Neural cell (in vitro differentiated cells): ENCODE measurements around the gene DNAJB8.

Experiments used
- EP300 ChIP-seq: fragments of 450-650 bp; conservative IDR thresholded peaks from 2 replicates; pipeline ENCODE4 v1.6.1; 2014; ENCODE audit warnings: antibody characterized with exemption, mild to moderate bottlenecking, moderate library complexity; ENCODE audit not compliant: poor library complexity, severe bottlenecking
- EZH2 ChIP-seq: fragments of 200-600, 300-800 bp; shearing (Covaris generic), sonication (generic); IDR thresholded peaks from 2 replicates; pipeline ENCODE4 v1.6.1; 2014; ENCODE audit warnings: antibody characterized with exemption, low read length, borderline replicate concordance, mild to moderate bottlenecking; ENCODE audit not compliant: insufficient read depth, poor library complexity, severe bottlenecking
- MXI1 ChIP-seq: fragments of 450-650 bp; conservative IDR thresholded peaks from 2 replicates; pipeline ENCODE4 v1.6.1; 2014; ENCODE audit warnings: antibody characterized with exemption, mild to moderate bottlenecking; ENCODE audit not compliant: poor library complexity, severe bottlenecking
- POLR2AphosphoS5 ChIP-seq: IDR thresholded peaks from 2 replicates; pipeline ENCODE4 v1.6.1; 2012
- TAF1 ChIP-seq: IDR thresholded peaks from 2 replicates; pipeline ENCODE4 v1.6.1; 2012; ENCODE audit warnings: low read depth
- TF ChIP-seq, protein P1 (sequence below): fragments of 450-650 bp; IDR thresholded peaks from 2 replicates; pipeline ENCODE4 v1.5.1; 2014; ENCODE audit warnings: antibody characterized with exemption, mild to moderate bottlenecking, moderate library complexity; ENCODE audit not compliant: poor library complexity, severe bottlenecking

DNA sequence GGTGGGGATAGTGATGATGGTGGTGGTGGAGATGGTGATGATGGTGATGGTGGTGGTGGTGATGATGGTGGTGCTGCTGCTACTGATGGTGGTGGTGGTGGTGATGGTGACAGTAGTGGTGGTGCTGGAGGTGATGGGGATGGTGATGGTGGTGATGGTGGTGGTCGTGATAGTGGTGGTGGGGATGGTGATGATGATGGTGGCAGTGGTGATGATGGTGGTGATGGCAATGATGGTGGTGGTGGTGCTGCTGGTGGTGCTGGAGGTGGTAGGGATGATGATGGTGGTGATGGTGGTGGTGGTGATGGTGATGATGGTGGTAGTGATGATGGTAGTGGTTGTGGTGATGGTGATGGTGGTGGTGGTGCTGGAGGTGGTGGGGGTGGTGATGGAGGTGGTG is 21.3 kb downstream of the DNAJB8 start:
- no peak for TF ChIP-seq MXI1
- TF ChIP-seq EZH2 = no peak
- TF ChIP-seq, protein P1, sequence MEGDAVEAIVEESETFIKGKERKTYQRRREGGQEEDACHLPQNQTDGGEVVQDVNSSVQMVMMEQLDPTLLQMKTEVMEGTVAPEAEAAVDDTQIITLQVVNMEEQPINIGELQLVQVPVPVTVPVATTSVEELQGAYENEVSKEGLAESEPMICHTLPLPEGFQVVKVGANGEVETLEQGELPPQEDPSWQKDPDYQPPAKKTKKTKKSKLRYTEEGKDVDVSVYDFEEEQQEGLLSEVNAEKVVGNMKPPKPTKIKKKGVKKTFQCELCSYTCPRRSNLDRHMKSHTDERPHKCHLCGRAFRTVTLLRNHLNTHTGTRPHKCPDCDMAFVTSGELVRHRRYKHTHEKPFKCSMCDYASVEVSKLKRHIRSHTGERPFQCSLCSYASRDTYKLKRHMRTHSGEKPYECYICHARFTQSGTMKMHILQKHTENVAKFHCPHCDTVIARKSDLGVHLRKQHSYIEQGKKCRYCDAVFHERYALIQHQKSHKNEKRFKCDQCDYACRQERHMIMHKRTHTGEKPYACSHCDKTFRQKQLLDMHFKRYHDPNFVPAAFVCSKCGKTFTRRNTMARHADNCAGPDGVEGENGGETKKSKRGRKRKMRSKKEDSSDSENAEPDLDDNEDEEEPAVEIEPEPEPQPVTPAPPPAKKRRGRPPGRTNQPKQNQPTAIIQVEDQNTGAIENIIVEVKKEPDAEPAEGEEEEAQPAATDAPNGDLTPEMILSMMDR = no peak
- TF ChIP-seq EP300 = no peak
- TF ChIP-seq TAF1 = no peak
- no peak for TF ChIP-seq POLR2AphosphoS5
